Neural cell (in vitro differentiated cells): Measurements from ENCODE around the gene RABL6. TPM values are rescaled to one million over a fixed set of nuclear protein-coding genes. Genes with fewer than 3 reads are reported as not detected.

ENCODE experiments used
- H2AFZ ChIP-seq: fragments of 200-600, 300-800 bp; sonication (generic), shearing (Covaris generic); 2 replicates; pipeline ENCODE4 v1.6.0; 2014; ENCODE audit warnings: low read depth, mild to moderate bottlenecking, antibody characterized with exemption, low read length, moderate library complexity
- H3F3A ChIP-seq: fragments of 200-600 bp; shearing (Covaris generic); 2 replicates; pipeline ENCODE4 v1.6.1; 2016; ENCODE audit warnings: mild to moderate bottlenecking, moderate library complexity, mixed read lengths, antibody characterized with exemption, low read length; ENCODE audit not compliant: insufficient read depth, poor library complexity, severe bottlenecking
- H3K27ac ChIP-seq: fragments of 200-600, 300-800 bp; sonication (generic), shearing (Covaris generic); 2 replicates; pipeline ENCODE4 v1.5.1; 2014; ENCODE audit warnings: mild to moderate bottlenecking, low read length, moderate library complexity
- H3K27me3 ChIP-seq: fragments of 300-800, 200-600 bp; sonication (generic), shearing (Covaris generic); 2 replicates; pipeline ENCODE4 v1.6.0; 2014; ENCODE audit warnings: mild to moderate bottlenecking, low read depth, low read length, moderate library complexity; ENCODE audit not compliant: insufficient read depth
- H3K36me3 ChIP-seq: fragments of 300-800, 200-600 bp; sonication (generic), shearing (Covaris generic); 2 replicates; pipeline ENCODE4 v1.5.1; 2014; ENCODE audit warnings: mild to moderate bottlenecking, antibody characterized with exemption, low read length, moderate library complexity; ENCODE audit not compliant: insufficient read depth
- H3K4me2 ChIP-seq: fragments of 300-800, 200-600 bp; sonication (generic), shearing (Covaris generic); 2 replicates; pipeline ENCODE4 v1.6.0; 2014; ENCODE audit warnings: mild to moderate bottlenecking, low read length
- H3K4me3 ChIP-seq: fragments of 300-800, 200-600 bp; sonication (generic), shearing (Covaris generic); 2 replicates; pipeline ENCODE4 v1.5.1; 2014; ENCODE audit warnings: mild to moderate bottlenecking, low read length, moderate library complexity
- H3K79me2 ChIP-seq: fragments of 200-600 bp; shearing (Covaris generic); replicated peaks from 2 replicates; pipeline ENCODE4 v1.6.0; 2014; ENCODE audit warnings: mild to moderate bottlenecking, low read length, moderate library complexity; ENCODE audit not compliant: insufficient read depth
- H3K9ac ChIP-seq: fragments of 300-800, 200-600 bp; sonication (generic), shearing (Covaris generic); 2 replicates; pipeline ENCODE4 v1.6.1; 2016; ENCODE audit warnings: mild to moderate bottlenecking, low read length, mixed read lengths
- H3K9me2 ChIP-seq: fragments of 200-600 bp; shearing (Covaris generic); 2 replicates; pipeline ENCODE4 v1.6.1; 2016; ENCODE audit warnings: mild to moderate bottlenecking, low read length, mixed read lengths; ENCODE audit not compliant: insufficient read depth
- H3K9me3 ChIP-seq: fragments of 200-600, 300-800 bp; sonication (generic), shearing (Covaris generic); 2 replicates; pipeline ENCODE4 v1.6.1; 2016; ENCODE audit warnings: mild to moderate bottlenecking, mixed run types, low read length, moderate library complexity, mixed read lengths
- H4K20me1 ChIP-seq: fragments of 200-600 bp; shearing (Covaris generic); 2 replicates; pipeline ENCODE4 v1.6.1; 2016; ENCODE audit warnings: mild to moderate bottlenecking, mixed run types; ENCODE audit not compliant: insufficient read depth
- EP300 ChIP-seq: fragments of 450-650 bp; conservative IDR thresholded peaks from 2 replicates; pipeline ENCODE4 v1.6.1; 2014; ENCODE audit warnings: antibody characterized with exemption, mild to moderate bottlenecking, moderate library complexity; ENCODE audit not compliant: poor library complexity, severe bottlenecking
- EZH2 ChIP-seq: fragments of 200-600, 300-800 bp; shearing (Covaris generic), sonication (generic); IDR thresholded peaks from 2 replicates; pipeline ENCODE4 v1.6.1; 2014; ENCODE audit warnings: antibody characterized with exemption, low read length, borderline replicate concordance, mild to moderate bottlenecking; ENCODE audit not compliant: insufficient read depth, poor library complexity, severe bottlenecking
- MXI1 ChIP-seq: fragments of 450-650 bp; conservative IDR thresholded peaks from 2 replicates; pipeline ENCODE4 v1.6.1; 2014; ENCODE audit warnings: antibody characterized with exemption, mild to moderate bottlenecking; ENCODE audit not compliant: poor library complexity, severe bottlenecking
- POLR2AphosphoS5 ChIP-seq: IDR thresholded peaks from 2 replicates; pipeline ENCODE4 v1.6.1; 2012
- RAD21 ChIP-seq: fragments of 450-650 bp; conservative IDR thresholded peaks from 2 replicates; pipeline ENCODE4 v1.6.1; 2014; ENCODE audit warnings: antibody characterized with exemption, mild to moderate bottlenecking, moderate library complexity
- SMC3 ChIP-seq: fragments of 450-650 bp; conservative IDR thresholded peaks from 2 replicates; pipeline ENCODE4 v1.6.1; 2014; ENCODE audit warnings: antibody characterized with exemption, mild to moderate bottlenecking, moderate library complexity; ENCODE audit not compliant: poor library complexity
- TAF1 ChIP-seq: IDR thresholded peaks from 2 replicates; pipeline ENCODE4 v1.6.1; 2012; ENCODE audit warnings: low read depth
- polyA plus RNA-seq: library from polyadenylated mRNA; depleted of rRNA; stranded (reverse); fragments of >200 nt; gene quantifications from 2 replicates; pipeline ENCODE4 v1.2.3, GENCODE V29; 2014
- TF ChIP-seq, protein P1 (sequence below): fragments of 450-650 bp; IDR thresholded peaks from 2 replicates; pipeline ENCODE4 v1.5.1; 2014; ENCODE audit warnings: antibody characterized with exemption, mild to moderate bottlenecking, moderate library complexity; ENCODE audit not compliant: poor library complexity, severe bottlenecking
- TF ChIP-seq, protein P2 (sequence below): IDR thresholded peaks from 2 replicates; pipeline ENCODE4 v1.6.1; 2012; ENCODE audit warnings: borderline replicate concordance

RABL6 gene
- polyA plus RNA-seq, 1 donor from 2014 or later: 46.4 TPM

DNA sequence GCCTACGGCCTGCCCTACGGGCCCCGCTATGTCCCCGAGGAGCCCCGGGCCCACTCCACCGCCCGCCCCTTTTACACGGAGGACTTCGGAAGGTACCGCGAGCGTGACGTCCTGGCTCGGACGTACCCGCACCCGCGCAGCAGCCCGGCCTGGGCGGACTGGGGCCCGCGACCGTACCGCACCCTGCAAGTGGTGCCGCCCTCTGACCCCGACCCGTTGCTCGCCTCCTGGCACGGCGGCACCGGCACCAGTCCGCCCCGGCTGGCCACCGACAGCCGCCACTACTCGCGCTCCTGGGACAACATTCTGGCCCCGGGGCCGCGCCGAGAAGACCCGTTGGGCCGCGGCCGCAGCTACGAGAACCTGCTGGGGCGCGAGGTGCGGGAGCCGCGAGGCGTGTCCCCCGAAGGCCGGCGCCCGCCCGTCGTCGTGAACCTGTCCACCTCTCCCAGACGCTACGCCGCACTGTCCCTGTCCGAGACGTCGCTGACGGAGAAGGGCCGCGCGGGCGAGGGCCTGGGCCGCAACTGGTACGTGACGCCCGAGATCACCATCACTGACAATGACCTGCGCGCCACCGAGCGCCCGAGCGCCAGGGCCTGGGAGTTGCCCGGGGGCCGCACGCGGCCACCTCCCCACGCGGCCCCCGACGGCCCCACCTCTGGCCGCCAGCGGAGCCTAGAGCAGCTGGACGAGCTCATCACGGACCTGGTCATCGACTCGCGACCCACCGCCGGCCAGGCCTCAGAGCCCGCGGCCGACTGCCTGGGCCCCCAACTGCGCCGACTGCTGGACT lies 37.9 kb downstream of the RABL6 start:
- H3K79me2 ChIP-seq: no peaks in the 10 kb centered on the region
- no peaks in the 10 kb centered on the region for H3K27me3 ChIP-seq
- H3K27ac ChIP-seq: no peak overlapping the region
- no peaks in the 10 kb centered on the region for H3K9me2 ChIP-seq
- H2AFZ ChIP-seq: no peak overlapping the region
- no peaks in the 10 kb centered on the region for H3K36me3 ChIP-seq
- no peak overlapping the region for H3K4me3 ChIP-seq
- H3F3A ChIP-seq: no peaks in the 10 kb centered on the region
- H4K20me1 ChIP-seq: no peaks in the 10 kb centered on the region
- no peak overlapping the region for H3K4me2 ChIP-seq
- TF ChIP-seq RAD21 (no peak), TAF1 (no peak), POLR2AphosphoS5 (no peak), SMC3 (no peak), EZH2 (no peak), MXI1 (no peak), EP300 (no peak)
- TF ChIP-seq, protein P1, sequence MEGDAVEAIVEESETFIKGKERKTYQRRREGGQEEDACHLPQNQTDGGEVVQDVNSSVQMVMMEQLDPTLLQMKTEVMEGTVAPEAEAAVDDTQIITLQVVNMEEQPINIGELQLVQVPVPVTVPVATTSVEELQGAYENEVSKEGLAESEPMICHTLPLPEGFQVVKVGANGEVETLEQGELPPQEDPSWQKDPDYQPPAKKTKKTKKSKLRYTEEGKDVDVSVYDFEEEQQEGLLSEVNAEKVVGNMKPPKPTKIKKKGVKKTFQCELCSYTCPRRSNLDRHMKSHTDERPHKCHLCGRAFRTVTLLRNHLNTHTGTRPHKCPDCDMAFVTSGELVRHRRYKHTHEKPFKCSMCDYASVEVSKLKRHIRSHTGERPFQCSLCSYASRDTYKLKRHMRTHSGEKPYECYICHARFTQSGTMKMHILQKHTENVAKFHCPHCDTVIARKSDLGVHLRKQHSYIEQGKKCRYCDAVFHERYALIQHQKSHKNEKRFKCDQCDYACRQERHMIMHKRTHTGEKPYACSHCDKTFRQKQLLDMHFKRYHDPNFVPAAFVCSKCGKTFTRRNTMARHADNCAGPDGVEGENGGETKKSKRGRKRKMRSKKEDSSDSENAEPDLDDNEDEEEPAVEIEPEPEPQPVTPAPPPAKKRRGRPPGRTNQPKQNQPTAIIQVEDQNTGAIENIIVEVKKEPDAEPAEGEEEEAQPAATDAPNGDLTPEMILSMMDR: no peak
- TF ChIP-seq, protein P2, sequence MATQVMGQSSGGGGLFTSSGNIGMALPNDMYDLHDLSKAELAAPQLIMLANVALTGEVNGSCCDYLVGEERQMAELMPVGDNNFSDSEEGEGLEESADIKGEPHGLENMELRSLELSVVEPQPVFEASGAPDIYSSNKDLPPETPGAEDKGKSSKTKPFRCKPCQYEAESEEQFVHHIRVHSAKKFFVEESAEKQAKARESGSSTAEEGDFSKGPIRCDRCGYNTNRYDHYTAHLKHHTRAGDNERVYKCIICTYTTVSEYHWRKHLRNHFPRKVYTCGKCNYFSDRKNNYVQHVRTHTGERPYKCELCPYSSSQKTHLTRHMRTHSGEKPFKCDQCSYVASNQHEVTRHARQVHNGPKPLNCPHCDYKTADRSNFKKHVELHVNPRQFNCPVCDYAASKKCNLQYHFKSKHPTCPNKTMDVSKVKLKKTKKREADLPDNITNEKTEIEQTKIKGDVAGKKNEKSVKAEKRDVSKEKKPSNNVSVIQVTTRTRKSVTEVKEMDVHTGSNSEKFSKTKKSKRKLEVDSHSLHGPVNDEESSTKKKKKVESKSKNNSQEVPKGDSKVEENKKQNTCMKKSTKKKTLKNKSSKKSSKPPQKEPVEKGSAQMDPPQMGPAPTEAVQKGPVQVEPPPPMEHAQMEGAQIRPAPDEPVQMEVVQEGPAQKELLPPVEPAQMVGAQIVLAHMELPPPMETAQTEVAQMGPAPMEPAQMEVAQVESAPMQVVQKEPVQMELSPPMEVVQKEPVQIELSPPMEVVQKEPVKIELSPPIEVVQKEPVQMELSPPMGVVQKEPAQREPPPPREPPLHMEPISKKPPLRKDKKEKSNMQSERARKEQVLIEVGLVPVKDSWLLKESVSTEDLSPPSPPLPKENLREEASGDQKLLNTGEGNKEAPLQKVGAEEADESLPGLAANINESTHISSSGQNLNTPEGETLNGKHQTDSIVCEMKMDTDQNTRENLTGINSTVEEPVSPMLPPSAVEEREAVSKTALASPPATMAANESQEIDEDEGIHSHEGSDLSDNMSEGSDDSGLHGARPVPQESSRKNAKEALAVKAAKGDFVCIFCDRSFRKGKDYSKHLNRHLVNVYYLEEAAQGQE: no peak
- H3K9ac ChIP-seq: no peak overlapping the region
- H3K9me3 ChIP-seq: no peaks in the 10 kb centered on the region

DNA sequence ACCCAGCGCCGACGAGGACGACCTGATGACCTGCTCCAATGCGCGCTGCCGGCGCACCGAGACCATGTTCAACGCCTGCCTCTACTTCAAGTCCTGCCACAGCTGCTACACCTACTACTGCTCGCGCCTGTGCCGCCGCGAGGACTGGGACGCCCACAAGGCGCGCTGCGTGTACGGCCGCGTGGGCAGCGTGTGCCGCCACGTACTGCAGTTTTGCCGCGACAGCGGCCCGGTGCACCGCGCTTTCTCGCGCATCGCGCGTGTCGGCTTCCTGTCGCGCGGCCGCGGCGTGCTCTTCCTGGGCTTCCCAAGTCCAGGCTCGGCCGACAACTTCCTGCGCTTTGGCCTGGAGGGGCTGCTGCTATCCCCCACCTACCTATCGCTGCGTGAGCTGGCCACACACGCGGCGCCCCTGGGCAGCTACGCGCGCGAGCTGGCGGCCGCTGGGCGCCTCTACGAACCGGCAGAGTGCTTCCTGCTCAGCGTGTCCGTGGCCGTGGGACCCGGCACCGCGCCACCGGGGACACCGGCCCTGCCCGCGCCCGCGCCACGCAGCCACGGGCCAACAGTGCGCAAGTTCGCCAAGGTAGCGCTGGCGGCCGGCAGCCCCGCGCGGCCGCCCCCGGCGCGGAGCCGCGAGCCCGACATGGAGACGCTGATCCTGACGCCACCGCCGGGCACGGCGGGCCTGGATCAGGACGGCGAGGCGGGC lies 38.8 kb downstream of the RABL6 start:
- Histone ChIP-seq H3K9me2 (no peaks in the 10 kb centered on the region), H3K9ac (no peak overlapping the region), H3K36me3 (no peaks in the 10 kb centered on the region), H3F3A (no peaks in the 10 kb centered on the region), H3K9me3 (no peaks in the 10 kb centered on the region), H3K79me2 (no peaks in the 10 kb centered on the region), H3K27me3 (no peaks in the 10 kb centered on the region), H4K20me1 (no peaks in the 10 kb centered on the region), H3K27ac (no peak overlapping the region), H3K4me3 (no peak overlapping the region), H3K4me2 (no peak overlapping the region), H2AFZ (no peak overlapping the region)
- no peak for TF ChIP-seq MXI1
- TF ChIP-seq POLR2AphosphoS5: no peak
- no peak for TF ChIP-seq EP300
- no peak for TF ChIP-seq EZH2
- TF ChIP-seq SMC3: no peak
- TF ChIP-seq, protein P1: no peak
